ENCODE data around the gene ANTXRL.
A peak's percentile ranks its signal among the peaks of the same experiment; 100 is the strongest.
"Not testable (repeated sequence)": the region's sequence is repeated elsewhere in the genome, so short reads cannot be mapped to it uniquely, and the experiment has no call there.

Gene ANTXRL

GRCh38 chr10:46277840-46278239 is 9.0 kb upstream of the ANTXRL start:
- no peak for DNase-seq

DNA sequence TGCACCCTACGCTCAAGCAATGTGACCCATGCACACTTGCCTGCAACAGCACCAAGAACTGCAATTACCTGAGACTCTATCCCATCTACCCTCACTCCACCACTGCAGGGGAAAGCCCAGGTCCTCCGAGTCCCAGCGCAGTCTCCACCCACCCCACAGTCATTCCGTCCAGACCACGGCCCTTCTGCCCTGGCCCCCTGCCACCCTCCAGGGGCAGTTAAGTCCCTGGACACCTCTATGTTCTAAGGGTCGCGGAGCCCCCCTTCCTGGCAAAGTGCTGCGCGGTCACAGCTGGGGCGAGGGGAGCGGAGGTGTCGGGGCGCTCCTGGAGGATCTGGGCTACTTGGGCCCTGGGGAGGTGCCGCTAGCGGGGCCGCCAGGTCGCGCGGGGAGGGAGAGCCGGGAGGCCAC is 4.4 kb upstream of the ANTXRL start:
- not testable (repeated sequence) for DNase-seq

GRCh38 chr10:46282842-46283574 is 3.8 kb upstream of the ANTXRL start:
- no peak for DNase-seq

DNA sequence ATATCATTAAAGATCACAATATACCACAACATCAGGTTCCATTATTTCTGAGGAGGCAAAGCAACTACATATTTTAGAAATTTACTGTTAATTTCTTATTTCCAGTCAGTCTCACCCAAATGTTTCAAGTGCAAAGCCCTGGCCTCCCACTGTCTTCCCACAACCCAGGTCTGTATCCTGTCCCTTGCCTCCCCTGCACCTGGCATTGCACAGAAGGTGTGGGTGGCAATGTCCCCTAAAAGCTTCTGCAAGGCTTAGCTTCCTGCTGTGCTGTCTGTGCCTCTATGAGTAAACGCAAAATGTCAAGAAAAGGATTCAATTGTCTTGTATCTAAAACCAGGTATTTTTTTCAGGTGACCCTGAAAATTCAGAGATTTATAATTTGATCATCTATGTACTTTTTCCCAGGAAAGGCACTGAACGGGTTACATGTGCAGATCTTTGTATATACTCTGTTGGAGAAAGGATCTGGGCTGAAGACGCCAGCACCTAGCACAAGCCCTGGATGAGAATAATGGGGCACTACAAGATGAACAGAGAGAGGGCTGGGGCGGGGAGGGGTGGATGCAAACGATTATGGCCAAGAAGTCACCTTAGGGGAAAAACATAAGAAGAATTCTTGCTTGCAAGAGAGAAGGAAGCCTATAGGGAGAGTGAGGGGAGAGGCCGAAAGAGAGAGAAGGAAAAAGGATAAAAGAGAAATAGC is 3.1 kb upstream of the ANTXRL start:
- DNase-seq: no peak

DNA sequence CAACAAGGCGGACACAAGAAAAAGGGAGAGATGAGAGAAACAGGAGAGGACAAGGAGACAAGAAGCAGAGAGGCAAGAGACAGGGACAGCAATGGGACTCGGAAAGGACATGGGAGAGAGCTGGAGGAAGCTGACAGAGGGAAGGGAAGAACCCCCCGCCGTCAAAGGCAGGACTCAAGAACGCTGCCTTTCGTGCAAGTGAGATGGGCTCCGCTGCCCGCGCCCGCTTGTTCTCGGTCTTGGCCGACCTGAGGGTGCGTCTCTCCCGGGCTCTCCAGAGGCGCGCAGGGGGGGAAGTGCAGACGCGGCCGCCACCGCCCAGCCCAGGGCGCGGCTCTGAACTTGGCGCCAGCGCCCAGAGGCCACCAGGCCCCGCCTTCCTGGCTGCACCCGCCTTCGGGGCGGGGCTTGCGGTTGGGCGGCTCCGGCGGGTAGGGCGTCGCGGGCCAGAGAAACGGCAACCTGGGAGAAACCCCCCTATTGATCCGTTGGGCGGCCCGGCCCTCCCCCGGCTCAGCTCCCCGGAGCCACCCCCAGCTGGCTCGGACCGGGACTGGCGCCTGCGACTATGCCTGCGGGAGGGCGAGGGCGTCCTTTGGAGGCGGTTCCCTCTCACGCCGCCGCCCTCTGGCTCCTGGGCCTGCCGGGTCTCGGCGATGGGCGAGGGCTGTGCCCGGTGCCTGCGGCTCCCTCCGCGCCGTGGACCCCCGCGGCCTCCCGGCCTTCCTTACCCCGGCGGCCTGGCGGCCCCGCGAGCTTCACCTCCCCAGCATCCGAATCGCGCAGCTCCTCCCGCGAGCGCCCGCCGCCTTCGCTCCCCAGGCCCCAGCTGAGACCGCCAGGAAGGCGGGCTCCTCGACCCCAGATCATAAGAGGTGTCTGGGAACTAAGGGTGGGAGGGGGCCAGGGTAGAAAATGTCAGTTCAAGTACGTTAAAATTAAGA is 2.2 kb upstream of the ANTXRL start:
- peak; percentile 2 for DNase-seq

GRCh38 chr10:46285300-46285699 is 1.5 kb upstream of the ANTXRL start:
- no peak for DNase-seq

GRCh38 chr10:46285966-46286620 is 704 bp upstream of the ANTXRL start:
- no peak for DNase-seq

- DNase-seq: no peak
Observed at GRCh38 chr10:46287846-46288477, 1.2 kb downstream of the ANTXRL start.

- no peak for DNase-seq
Observed at GRCh38 chr10:46288601-46289206, 1.9 kb downstream of the ANTXRL start.

GRCh38 chr10:46289209-46289810 is 2.5 kb downstream of the ANTXRL start:
- DNase-seq: no peak

- no peak for DNase-seq
Observed at GRCh38 chr10:46290101-46290886, 3.5 kb downstream of the ANTXRL start.

- DNase-seq: no peak
Observed at GRCh38 chr10:46291817-46292572, 5.2 kb downstream of the ANTXRL start.

DNA sequence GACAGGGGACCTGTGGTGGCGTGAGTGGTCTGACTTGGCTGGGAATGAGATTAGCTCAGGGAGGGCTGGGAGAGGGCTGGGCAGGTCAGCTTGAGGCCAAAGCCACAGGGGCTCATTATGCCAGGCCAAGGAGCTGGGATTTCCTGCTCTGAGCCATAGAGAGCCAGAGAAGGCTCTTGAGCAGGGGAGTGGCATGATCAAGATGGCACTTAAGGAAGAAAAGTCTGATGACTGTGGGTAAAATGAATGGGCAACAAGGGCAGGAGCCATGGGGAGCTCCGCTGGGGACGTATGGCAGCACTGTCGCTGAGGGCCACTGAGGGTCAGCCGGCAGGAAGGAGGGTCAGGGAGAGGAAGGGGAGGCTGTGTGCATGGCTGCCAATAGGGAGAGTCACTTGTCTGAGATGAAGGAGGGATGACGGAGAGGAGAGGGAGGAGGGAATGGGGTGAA is 5.8 kb downstream of the ANTXRL start:
- DNase-seq: no peak

DNA sequence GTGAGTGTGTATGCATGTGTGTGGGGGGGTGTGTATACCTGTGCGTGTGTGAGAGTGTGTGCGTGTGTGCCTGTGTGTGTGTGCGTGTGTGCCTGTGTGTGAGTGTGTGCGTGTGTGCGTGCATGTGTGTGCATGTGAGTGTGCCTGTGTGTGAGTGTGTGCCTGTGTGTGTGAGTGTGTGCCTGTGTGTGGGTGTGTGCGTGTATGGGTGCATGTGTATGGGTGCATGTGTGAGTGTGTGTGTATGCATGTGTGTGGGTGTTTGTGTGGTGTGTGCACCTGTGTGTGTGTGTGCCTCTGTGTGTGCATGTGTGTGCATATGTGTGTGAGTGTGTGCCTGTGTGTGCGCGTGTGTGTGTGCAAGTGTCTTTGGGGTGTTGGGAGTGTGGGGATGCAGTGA is 6.4 kb downstream of the ANTXRL start:
- no peak for DNase-seq

GRCh38 chr10:46293832-46294640 is 7.2 kb downstream of the ANTXRL start:
- no peak for DNase-seq

DNA sequence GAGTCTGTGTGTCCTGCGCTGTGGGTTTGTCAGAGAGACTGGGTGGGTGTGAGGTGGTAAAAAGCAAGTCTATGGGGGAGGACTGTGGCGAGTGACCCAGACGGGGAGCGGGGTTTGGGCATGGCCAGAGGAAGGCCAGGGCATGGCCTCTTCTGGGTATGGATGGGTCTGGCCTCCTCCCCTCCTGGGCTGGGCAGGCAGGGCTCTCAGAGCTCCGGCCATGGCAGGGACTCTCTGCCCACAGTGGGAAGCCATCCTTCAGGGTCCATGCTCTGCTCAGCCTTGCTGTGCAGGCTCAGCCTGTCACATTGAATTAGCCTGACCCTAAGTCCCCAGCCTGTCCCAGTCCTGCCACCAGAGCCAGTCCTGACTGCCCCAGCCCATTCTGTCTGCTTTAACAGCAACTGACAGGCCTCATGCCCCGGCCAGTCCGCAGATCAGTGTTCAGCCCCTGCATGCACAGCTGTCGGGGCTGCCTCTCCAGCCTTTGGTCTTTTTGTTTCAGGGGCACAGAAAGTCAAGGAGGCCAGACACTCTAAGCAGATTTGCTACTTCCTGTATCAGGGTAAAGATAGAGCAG is 7.9 kb downstream of the ANTXRL start:
- no peak for DNase-seq

GRCh38 chr10:46295350-46296010 is 8.7 kb downstream of the ANTXRL start:
- DNase-seq: not testable (repeated sequence)

- not testable (repeated sequence) for DNase-seq
Observed at GRCh38 chr10:46296086-46296485, 9.3 kb downstream of the ANTXRL start.

All from NCI-H1436 treated with DMSO at 0.1 percent for 48 hours (cell line).